ENCODE results near the gene SAMD11.

SAMD11 gene

GRCh38 chr1:931380-932172 lies 7.9 kb downstream of the SAMD11 start:
- no peak for DNase-seq (ENCODE audit: low spot score)

DNA sequence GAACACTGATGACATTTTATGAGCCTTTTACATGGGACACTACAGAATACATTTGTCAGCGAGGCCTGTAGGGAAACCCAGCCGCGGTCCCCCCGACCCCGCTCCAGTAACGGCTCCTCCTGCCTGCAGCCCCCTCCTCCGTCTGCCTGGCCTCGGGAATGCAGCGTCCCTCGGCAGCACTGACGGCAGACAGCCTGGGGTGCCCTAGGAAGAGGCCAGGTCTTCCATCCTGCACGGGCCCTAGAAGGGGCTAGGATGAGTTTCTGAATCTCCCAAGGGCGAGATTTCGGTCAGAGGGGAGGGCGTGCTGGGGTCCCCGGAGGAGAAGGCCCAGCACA lies 8.4 kb downstream of the SAMD11 start:
- DNase-seq (ENCODE audit: low spot score) = no peak

GRCh38 chr1:932776-933602 lies 9.3 kb downstream of the SAMD11 start:
- DNase-seq (ENCODE audit: low spot score) = no peak

- DNase-seq (ENCODE audit: low spot score) = no peak
Measured at GRCh38 chr1:933603-933940, 9.8 kb downstream of the SAMD11 start.

- DNase-seq (ENCODE audit: low spot score) = no peak
Measured at GRCh38 chr1:934991-935750, 11.4 kb downstream of the SAMD11 start.

- DNase-seq (ENCODE audit: low spot score) = no peak
Measured at GRCh38 chr1:935751-936231, 12.1 kb downstream of the SAMD11 start.

- DNase-seq (ENCODE audit: low spot score) = no peak
Measured at GRCh38 chr1:936348-937264, 12.9 kb downstream of the SAMD11 start.

DNA sequence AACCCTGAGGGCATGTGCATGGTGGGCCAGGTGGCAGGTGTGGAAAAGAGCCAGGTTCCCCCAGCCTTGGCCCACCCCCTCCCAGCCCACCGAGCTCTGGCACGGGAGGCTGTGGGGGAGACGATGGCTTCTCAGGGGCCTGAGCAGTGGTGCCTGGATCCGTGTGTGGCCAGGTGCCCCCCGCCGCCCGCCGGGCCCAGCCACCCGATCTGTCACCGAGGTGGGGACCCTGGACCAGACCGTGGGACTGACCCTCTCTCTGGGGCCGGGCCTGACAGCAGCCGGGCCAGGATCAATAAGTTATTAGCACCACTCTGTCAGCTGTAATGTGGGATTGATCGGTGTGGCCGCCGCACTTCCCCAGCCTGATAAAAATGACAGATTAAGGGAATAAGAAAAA lies 13.8 kb downstream of the SAMD11 start:
- DNase-seq (ENCODE audit: low spot score) = no peak

- no peak for DNase-seq (ENCODE audit: low spot score)
Measured at GRCh38 chr1:938088-938683, 14.5 kb downstream of the SAMD11 start.

DNA sequence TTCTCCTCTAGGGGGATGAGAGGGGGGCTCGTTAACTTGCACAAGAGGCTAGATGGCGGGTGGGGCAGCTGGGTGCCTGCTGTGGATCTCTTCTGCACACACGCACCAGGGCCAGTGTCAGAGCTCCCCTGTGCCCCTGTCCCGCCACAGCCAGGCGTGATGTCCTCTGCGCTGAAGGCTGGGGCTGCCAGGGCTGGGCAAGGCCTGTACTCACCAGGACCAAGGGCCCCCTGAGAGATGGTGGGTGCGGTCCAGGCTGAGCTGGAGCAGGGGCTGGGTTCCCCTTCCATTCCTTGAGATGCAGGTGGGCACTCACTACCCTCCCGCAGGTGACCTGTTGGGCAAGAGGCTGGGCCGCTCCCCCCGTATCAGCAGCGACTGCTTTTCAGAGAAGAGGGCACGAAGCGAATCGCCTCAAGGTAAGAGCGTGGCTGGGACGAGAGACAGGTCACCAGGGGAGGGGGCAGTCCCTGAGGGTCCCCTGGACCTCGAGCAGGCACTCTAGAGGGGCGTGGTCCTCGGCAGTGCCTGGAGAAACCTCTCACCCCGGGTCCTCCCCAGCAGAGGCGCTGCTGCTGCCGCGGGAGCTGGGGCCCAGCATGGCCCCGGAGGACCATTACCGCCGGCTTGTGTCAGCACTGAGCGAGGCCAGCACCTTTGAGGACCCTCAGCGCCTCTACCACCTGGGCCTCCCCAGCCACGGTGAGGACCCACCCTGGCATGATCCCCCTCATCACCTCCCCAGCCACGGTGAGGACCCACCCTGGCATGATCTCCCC lies 15.2 kb downstream of the SAMD11 start:
- DNase-seq (ENCODE audit: low spot score) = no peak

DNA sequence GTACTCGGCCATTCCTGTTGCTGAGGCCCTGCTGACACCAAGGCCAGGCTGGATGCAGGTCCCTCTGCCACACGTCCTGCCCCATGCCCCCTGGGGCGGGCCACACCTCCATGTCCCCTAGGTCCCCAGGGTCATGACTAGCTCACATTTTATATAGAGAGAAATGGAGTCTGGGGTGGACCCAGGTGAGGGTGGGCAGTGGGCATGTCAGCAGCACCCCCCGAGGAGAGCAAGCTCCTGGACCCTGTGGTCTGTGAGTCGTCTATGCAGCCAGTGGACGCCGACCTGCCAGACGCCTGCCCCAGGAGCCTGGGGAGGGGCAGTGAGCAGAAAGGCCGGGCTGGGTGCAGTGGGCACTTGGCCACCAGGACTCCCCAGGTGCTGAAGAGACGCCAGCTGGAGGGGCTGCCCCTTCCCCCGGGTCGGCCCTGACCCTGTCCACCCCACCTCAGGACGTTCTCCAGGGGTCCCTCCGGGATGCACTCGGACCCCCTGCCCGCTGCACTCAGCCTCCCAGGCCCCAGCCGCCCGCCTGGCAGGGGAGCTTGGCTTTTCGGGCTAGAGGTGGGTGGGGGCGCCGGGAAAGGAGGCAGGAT lies 15.9 kb downstream of the SAMD11 start:
- DNase-seq (ENCODE audit: low spot score) = no peak

DNA sequence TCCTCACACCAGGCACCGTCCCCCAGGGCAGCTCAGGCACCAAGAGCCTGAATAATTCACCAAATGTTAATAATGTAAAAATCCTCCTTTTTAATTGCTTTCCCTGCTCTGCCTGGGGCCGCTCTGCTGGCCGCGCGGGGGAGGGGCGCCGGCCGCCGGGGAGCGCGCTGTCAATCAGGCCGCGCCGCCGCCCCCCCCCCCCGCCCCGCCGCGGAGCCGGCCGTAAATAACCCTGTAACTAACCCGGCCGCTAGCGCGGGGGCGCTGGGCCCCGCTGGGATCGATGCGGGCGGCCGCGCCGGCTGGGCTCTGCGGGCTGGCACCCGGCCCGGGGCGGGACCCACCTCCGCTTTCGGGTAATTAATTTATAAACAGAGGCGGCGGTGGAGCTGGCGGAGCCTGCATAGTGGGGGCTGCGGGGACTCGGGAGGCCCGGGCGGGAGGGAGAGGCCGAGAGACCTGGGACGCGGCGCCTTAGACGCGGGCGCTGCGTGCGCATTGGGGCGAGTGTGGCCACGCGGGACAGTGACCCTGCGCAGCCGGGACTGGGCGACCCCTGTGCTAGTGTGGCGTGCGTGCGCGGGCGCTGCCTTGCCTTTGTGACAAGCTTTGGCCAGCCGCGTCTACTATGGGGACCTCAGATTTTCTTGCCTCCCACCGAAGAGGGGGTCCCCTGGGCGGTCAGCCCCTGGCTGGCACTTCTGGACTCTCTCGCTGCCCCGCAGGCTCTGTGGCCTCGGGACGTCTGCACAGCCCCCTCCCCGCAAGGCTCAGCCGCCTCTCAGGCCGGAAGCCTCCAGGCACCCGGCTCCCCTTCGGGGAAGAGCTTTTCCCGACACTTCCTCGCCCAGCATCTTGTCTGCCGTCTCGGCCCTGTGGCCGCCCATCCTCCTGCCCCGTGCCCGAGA lies 16.6 kb downstream of the SAMD11 start:
- DNase-seq (ENCODE audit: low spot score) = peak; percentile 31

DNA sequence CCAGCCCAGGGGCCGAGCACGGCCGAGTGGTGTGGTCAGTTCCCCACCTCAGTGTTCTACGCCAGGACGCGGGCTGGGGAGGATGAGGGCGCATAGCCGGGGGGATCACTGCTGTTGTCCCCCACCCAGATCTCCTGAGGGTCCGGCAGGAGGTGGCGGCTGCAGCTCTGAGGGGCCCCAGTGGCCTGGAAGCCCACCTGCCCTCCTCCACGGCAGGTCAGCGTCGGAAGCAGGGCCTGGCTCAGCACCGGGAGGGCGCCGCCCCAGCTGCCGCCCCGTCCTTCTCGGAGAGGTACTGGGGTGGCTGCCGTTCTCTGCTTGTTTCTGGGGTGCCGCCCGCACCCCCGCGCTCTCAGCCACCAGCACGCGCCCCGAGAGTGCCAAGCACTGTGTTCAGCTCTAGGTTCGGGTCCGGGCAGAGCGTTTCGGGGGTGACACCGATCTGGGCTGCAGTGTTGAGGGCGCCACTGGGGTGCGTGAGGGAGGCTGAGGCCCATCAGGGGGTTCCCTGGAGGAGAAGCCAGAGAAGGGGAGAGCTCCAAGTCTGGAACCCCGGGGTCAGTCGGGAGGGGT lies 17.4 kb downstream of the SAMD11 start:
- DNase-seq (ENCODE audit: low spot score) = no peak

GRCh38 chr1:941588-942383 lies 18.1 kb downstream of the SAMD11 start:
- no peak for DNase-seq (ENCODE audit: low spot score)

DNA sequence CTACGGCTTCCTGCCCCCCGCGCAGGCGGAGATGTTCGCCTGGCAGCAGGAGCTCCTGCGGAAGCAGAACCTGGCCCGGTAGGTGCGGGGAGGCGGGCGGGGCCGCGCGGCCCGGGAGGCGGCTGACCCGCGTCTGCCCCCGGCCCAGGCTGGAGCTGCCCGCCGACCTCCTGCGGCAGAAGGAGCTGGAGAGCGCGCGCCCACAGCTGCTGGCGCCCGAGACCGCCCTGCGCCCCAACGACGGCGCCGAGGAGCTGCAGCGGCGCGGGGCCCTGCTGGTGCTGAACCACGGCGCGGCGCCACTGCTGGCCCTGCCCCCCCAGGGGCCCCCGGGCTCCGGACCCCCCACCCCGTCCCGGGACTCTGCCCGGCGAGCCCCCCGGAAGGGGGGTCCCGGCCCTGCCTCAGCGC lies 18.7 kb downstream of the SAMD11 start:
- DNase-seq (ENCODE audit: low spot score) = no peak

DNA sequence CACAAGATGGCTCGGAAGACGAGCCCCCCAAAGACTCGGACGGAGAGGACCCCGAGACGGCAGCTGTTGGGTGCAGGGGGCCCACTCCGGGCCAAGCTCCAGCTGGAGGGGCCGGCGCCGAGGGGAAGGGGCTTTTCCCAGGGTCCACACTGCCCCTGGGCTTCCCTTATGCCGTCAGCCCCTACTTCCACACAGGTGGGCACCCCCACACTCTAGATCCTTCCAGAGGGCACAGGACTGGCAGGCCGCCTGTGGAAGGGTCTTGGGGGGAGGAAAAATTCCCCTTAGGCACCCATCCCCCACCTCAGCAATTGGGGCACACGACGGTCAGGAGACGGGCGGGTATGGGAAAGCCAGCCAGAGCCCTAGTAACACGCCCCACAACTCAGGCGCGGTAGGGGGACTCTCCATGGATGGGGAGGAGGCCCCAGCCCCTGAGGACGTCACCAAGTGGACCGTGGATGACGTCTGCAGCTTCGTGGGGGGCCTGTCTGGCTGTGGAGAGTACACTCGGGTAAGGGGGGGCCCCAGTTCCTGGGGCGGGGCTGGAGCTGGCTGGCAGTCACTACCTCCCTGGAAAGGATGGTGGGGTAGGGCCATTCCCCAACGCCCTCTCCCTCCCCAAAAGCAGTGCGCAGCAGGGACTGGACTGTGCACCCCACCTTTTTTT lies 19.3 kb downstream of the SAMD11 start:
- no peak for DNase-seq (ENCODE audit: low spot score)

Measured in globus pallidus (tissue), 1 donor.